HepG2 (cell line): Measurements from ENCODE around the gene EPB41. TPM values are rescaled to one million over a fixed set of nuclear protein-coding genes. Genes with fewer than 3 reads are reported as not detected.
A peak's percentile ranks its signal among the peaks of the same experiment; 100 is the strongest.

ENCODE experiments used
- ELF3 ChIP-seq: IDR thresholded peaks from 2 replicates; pipeline ENCODE4 v1.6.1; 2016; ENCODE audit warnings: missing genetic modification reagents, missing compliant biosample characterization
- JARID2 ChIP-seq: sonication (generic); formaldehyde crosslinking; IDR thresholded peaks from 2 replicates; pipeline ENCODE4 v1.8.1; 2023; ENCODE audit warnings: missing genetic modification reagents, inconsistent platforms; ENCODE audit not compliant: insufficient replicate concordance
- MXD4 ChIP-seq: IDR thresholded peaks from 2 replicates; pipeline ENCODE4 v1.6.1; 2016; ENCODE audit warnings: mild to moderate bottlenecking, missing biosample characterization, missing genetic modification reagents
- ZHX2 ChIP-seq, 2 experiments: sonication (generic) in 1 of 2; formaldehyde crosslinking in 1 of 2; IDR thresholded peaks; 2 replicates each; pipeline versions ENCODE4 v1.6.1 to v1.9.0; 2014 to 2022; ENCODE audit warnings: antibody characterized with exemption in 1 of 2, borderline replicate concordance in 1 of 2, inconsistent platforms in 1 of 2, low read depth in 1 of 2, missing genetic modification reagents in 1 of 2
- ZNF550 ChIP-seq: sonication (generic); formaldehyde crosslinking; IDR thresholded peaks from 2 replicates; pipeline ENCODE4 v1.4.0; 2020; ENCODE audit warnings: mild to moderate bottlenecking, missing genetic modification reagents, borderline replicate concordance
- ZNF605 ChIP-seq: sonication (generic); formaldehyde crosslinking; IDR thresholded peaks from 2 replicates; pipeline ENCODE4 v1.8.0; 2022; ENCODE audit warnings: mild to moderate bottlenecking, missing genetic modification reagents
- ZNF652 ChIP-seq: IDR thresholded peaks from 2 replicates; pipeline ENCODE4 v1.6.1; 2016; ENCODE audit warnings: low read depth, borderline replicate concordance
- ZNF746 ChIP-seq: sonication (generic); formaldehyde crosslinking; IDR thresholded peaks from 2 replicates; pipeline ENCODE4 v1.8.0; 2022; ENCODE audit warnings: mild to moderate bottlenecking, missing genetic modification reagents
- polyA plus RNA-seq, 8 experiments: library from polyadenylated mRNA; depleted of rRNA in 3 of 8; stranded (reverse) in 7 of 8; unstranded in 1 of 8; fragments of >200 nt; fragmentation: Illumina TruSeq in 4 of 8; extraction: Trizol in 4 of 8; gene quantifications; 2 replicates each; pipeline versions ENCODE4 v1.2.1 to v1.2.3, GENCODE V29; 2011 to 2016; ENCODE audit warnings: low read depth in 4 of 8, missing spikeins in 1 of 8, mixed read lengths in 1 of 8; ENCODE audit not compliant: insufficient read depth in 1 of 8
- total RNA-seq, 5 experiments: library from RNA; depleted of rRNA; stranded (reverse); fragments of >200 nt; fragmentation: Illumina TruSeq; extraction: Trizol; gene quantifications; 2 replicates each; pipeline ENCODE4 v1.2.3, GENCODE V29; 2016; ENCODE audit warnings: low read depth in 1 of 5
- TF ChIP-seq, protein P1 (sequence below): sonication (generic); formaldehyde crosslinking; IDR thresholded peaks from 2 replicates; pipeline ENCODE4 v1.4.0; 2020; ENCODE audit warnings: mild to moderate bottlenecking, low read depth, missing genetic modification reagents
- TF ChIP-seq, protein P2 (sequence below): sonication (generic); formaldehyde crosslinking; IDR thresholded peaks from 2 replicates; pipeline ENCODE4 v1.4.0; 2020; ENCODE audit warnings: missing genetic modification reagents, borderline replicate concordance
- TF ChIP-seq, protein P3 (sequence below): sonication (generic); formaldehyde crosslinking; IDR thresholded peaks from 2 replicates; pipeline ENCODE4 v1.4.0; 2020; ENCODE audit warnings: missing genetic modification reagents, borderline replicate concordance
- TF ChIP-seq, protein P4 (sequence below), 2 experiments: fragments of 450-650 bp in 1 of 2; sonication (generic) in 1 of 2; formaldehyde crosslinking; IDR thresholded peaks; 2 replicates each; pipeline versions ENCODE4 v1.5.0 to v1.8.0; 2020 to 2022; ENCODE audit warnings: mild to moderate bottlenecking in 1 of 2, missing genetic modification reagents in 1 of 2

Gene EPB41
- total and polyA plus RNA-seq, 2 of the 13 experiments (the other 11 are each of a cell fraction or from before 2014, with no cell fraction given) = 34.5 to 46.7 TPM

DNA sequence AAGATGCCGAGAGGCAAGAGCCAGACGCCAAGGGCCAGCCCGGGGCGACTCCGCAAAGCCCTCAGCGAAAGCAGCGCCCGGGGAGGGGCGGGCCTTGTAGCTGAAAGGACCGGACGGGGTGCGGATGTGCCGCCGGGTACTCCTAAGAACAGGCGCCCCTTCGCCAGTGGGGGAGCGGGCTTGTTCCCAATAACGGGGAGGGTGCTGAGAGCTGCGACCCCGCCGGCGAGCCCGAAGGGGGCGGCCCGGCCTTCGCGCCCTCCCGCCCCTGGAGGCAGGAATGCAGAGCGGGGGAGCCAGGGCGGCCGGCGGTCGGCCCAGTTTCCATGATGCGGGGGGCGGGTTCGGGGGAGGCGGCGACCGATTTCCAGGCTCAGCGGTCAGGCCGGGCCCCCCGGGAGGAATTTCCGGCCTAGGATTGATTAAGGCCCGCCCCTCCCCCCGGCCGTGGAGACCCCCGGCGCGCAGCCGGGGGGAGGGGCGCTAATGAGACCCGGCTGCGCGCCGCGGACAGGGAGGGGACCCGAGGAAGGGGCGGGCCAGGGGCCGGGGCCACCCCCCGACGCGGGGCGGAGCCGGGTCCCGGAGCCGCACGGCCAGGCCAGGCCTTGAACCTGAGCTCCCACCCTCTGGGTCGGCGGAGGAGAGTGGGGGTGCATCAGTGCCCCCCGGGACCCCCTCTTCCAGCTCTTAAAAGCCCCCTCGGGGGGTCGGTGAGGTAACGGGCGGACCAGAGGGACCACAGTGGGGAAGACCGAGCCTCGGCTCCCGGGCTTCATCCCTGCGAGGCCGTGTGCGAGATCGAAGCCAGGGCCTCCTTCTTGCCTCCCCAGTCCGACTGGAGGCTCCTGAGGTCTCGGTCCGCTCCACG is 210.2 kb downstream of the EPB41 start (continued):
- TF ChIP-seq ZHX2 (IDR thresholded peaks at IDR 0.05; ENCODE audit: low read depth) (no peak), ZHX2 (CRISPR knock-in tag; IDR thresholded peaks at IDR 0.05; ENCODE audit: borderline replicate concordance) (no peak), ELF3 (no peak), ZNF652 (CRISPR knock-in tag) (no peak), JARID2 (no peak), ZNF605 (no peak; the same call in 1 of the 2 replicates), ZNF550 (no peak), MXD4 (0 out of 2 replicates have a peak, but pooled peaks have one; percentile 24), ZNF746 (CRISPR knock-in tag) (no peak)
- TF ChIP-seq, protein P1, sequence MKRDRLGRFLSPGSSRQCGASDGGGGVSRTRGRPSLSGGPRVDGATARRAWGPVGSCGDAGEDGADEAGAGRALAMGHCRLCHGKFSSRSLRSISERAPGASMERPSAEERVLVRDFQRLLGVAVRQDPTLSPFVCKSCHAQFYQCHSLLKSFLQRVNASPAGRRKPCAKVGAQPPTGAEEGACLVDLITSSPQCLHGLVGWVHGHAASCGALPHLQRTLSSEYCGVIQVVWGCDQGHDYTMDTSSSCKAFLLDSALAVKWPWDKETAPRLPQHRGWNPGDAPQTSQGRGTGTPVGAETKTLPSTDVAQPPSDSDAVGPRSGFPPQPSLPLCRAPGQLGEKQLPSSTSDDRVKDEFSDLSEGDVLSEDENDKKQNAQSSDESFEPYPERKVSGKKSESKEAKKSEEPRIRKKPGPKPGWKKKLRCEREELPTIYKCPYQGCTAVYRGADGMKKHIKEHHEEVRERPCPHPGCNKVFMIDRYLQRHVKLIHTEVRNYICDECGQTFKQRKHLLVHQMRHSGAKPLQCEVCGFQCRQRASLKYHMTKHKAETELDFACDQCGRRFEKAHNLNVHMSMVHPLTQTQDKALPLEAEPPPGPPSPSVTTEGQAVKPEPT (CRISPR knock-in tag) = no peak
- TF ChIP-seq, protein P2, sequence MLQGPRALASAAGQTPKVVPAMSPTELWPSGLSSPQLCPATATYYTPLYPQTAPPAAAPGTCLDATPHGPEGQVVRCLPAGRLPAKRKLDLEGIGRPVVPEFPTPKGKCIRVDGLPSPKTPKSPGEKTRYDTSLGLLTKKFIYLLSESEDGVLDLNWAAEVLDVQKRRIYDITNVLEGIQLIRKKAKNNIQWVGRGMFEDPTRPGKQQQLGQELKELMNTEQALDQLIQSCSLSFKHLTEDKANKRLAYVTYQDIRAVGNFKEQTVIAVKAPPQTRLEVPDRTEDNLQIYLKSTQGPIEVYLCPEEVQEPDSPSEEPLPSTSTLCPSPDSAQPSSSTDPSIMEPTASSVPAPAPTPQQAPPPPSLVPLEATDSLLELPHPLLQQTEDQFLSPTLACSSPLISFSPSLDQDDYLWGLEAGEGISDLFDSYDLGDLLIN = no peak
- TF ChIP-seq, protein P3, sequence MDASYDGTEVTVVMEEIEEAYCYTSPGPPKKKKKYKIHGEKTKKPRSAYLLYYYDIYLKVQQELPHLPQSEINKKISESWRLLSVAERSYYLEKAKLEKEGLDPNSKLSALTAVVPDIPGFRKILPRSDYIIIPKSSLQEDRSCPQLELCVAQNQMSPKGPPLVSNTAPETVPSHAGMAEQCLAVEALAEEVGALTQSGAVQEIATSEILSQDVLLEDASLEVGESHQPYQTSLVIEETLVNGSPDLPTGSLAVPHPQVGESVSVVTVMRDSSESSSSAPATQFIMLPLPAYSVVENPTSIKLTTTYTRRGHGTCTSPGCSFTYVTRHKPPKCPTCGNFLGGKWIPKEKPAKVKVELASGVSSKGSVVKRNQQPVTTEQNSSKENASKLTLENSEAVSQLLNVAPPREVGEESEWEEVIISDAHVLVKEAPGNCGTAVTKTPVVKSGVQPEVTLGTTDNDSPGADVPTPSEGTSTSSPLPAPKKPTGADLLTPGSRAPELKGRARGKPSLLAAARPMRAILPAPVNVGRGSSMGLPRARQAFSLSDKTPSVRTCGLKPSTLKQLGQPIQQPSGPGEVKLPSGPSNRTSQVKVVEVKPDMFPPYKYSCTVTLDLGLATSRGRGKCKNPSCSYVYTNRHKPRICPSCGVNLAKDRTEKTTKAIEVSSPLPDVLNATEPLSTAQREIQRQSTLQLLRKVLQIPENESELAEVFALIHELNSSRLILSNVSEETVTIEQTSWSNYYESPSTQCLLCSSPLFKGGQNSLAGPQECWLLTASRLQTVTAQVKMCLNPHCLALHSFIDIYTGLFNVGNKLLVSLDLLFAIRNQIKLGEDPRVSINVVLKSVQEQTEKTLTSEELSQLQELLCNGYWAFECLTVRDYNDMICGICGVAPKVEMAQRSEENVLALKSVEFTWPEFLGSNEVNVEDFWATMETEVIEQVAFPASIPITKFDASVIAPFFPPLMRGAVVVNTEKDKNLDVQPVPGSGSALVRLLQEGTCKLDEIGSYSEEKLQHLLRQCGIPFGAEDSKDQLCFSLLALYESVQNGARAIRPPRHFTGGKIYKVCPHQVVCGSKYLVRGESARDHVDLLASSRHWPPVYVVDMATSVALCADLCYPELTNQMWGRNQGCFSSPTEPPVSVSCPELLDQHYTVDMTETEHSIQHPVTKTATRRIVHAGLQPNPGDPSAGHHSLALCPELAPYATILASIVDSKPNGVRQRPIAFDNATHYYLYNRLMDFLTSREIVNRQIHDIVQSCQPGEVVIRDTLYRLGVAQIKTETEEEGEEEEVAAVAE = no peak
- TF ChIP-seq, protein P4, sequence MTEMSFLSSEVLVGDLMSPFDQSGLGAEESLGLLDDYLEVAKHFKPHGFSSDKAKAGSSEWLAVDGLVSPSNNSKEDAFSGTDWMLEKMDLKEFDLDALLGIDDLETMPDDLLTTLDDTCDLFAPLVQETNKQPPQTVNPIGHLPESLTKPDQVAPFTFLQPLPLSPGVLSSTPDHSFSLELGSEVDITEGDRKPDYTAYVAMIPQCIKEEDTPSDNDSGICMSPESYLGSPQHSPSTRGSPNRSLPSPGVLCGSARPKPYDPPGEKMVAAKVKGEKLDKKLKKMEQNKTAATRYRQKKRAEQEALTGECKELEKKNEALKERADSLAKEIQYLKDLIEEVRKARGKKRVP (CRISPR knock-in tag; IDR thresholded peaks at IDR 0.05) = no peak
